OCI-LY1 (cell line): ENCODE results near the gene SLC9A7.

ENCODE experiments used
- H2AFZ ChIP-seq: fragments of 200-600 bp; sonication (generic), shearing (Covaris generic); 2 replicates; pipeline ENCODE4 v1.6.0; 2014; ENCODE audit warnings: antibody characterized with exemption, mild to moderate bottlenecking, low read length
- H3F3A ChIP-seq: fragments of 200-600 bp; sonication (generic), shearing (Covaris generic); 2 replicates; pipeline ENCODE4 v1.6.0; 2014; ENCODE audit warnings: mild to moderate bottlenecking, antibody characterized with exemption, low read length, moderate library complexity; ENCODE audit not compliant: insufficient read depth
- H3K27ac ChIP-seq: fragments of 200-600 bp; sonication (generic); 2 replicates; pipeline ENCODE4 v1.5.1; 2014; ENCODE audit warnings: low read length, mixed run types, mild to moderate bottlenecking, low read depth; ENCODE audit not compliant: poor library complexity, severe bottlenecking
- H3K27me3 ChIP-seq: fragments of 200-600 bp; sonication (generic); 2 replicates; pipeline ENCODE4 v1.6.0; 2014; ENCODE audit warnings: antibody characterized with exemption, mild to moderate bottlenecking, low read length, moderate library complexity; ENCODE audit not compliant: insufficient read depth
- H3K36me3 ChIP-seq: fragments of 200-600 bp; sonication (generic); 2 replicates; pipeline ENCODE4 v1.6.1; 2014; ENCODE audit warnings: mild to moderate bottlenecking, antibody characterized with exemption, low read length, moderate library complexity, mixed read lengths; ENCODE audit not compliant: insufficient read depth
- H3K4me1 ChIP-seq: fragments of 200-600 bp; sonication (generic); 2 replicates; pipeline ENCODE4 v1.5.1; 2014; ENCODE audit warnings: mild to moderate bottlenecking, low read length, moderate library complexity; ENCODE audit not compliant: insufficient read depth, severe bottlenecking
- H3K4me2 ChIP-seq: fragments of 200-600 bp; sonication (generic), shearing (Covaris generic); 2 replicates; pipeline ENCODE4 v1.6.1; 2014; ENCODE audit warnings: low read length
- H3K4me3 ChIP-seq: fragments of 200-600 bp; sonication (generic); 2 replicates; pipeline ENCODE4 v1.5.1; 2014; ENCODE audit warnings: low read length, low read depth, mild to moderate bottlenecking, mixed read lengths; ENCODE audit not compliant: poor library complexity, severe bottlenecking
- H3K79me2 ChIP-seq: fragments of 200-600 bp; shearing (Covaris generic); 2 replicates; pipeline ENCODE4 v1.6.1; 2016; ENCODE audit warnings: mixed run types, low read length, mixed read lengths; ENCODE audit not compliant: insufficient read depth
- H3K9ac ChIP-seq: fragments of 200-600 bp; sonication (generic), shearing (Covaris generic); 2 replicates; pipeline ENCODE4 v1.6.1; 2014; ENCODE audit warnings: mild to moderate bottlenecking, low read length, mixed read lengths
- H3K9me2 ChIP-seq: fragments of 200-600 bp; sonication (generic), shearing (Covaris generic); 2 replicates; pipeline ENCODE4 v1.6.1; 2014; ENCODE audit warnings: low read depth, mild to moderate bottlenecking, low read length, mixed read lengths
- H3K9me3 ChIP-seq: fragments of 200-600 bp; shearing (Covaris generic); 2 replicates; pipeline ENCODE4 v1.6.1; 2014; ENCODE audit warnings: low read length, mixed read lengths
- H4K20me1 ChIP-seq: fragments of 200-600 bp; sonication (generic), shearing (Covaris generic); 2 replicates; pipeline ENCODE4 v1.6.0; 2016; ENCODE audit warnings: mild to moderate bottlenecking, low read length; ENCODE audit not compliant: insufficient read depth
- CTCF ChIP-seq: fragments of 200-600 bp; sonication (generic), shearing (Covaris generic); IDR thresholded peaks from 2 replicates; pipeline ENCODE4 v1.5.1; 2017; ENCODE audit warnings: mild to moderate bottlenecking, antibody characterized with exemption, low read length, moderate library complexity, mixed read lengths
- EZH2 ChIP-seq: fragments of 200-600 bp; sonication (generic), shearing (Covaris generic); IDR thresholded peaks from 2 replicates; pipeline ENCODE4 v1.8.0; 2017; ENCODE audit warnings: borderline replicate concordance, mixed run types, mild to moderate bottlenecking, antibody characterized with exemption, low read length, moderate library complexity, mixed read lengths

Gene SLC9A7

GRCh38 chrX:46628460-46629371 is 130.2 kb downstream of the SLC9A7 start:
- Histone ChIP-seq H3K9me2 (no peaks in the 10 kb centered on the region), H3K4me2 (no peak overlapping the region), H3K36me3 (peaks cover 42% of the 10 kb centered on the region; the same call in 1 of the 2 replicates), H3K27me3 (no peaks in the 10 kb centered on the region), H3K9ac (no peak overlapping the region), H2AFZ (no peak overlapping the region), H3K27ac (peak overlapping the region; percentile 40), H4K20me1 (no peaks in the 10 kb centered on the region), H3F3A (no peaks in the 10 kb centered on the region), H3K4me1 (no peaks in the 10 kb centered on the region), H3K9me3 (no peaks in the 10 kb centered on the region), H3K79me2 (no peaks in the 10 kb centered on the region), H3K4me3 (no peak overlapping the region)
- TF ChIP-seq CTCF (no peak), EZH2 (no peak)

GRCh38 chrX:46627711-46628419 is 131.1 kb downstream of the SLC9A7 start:
- no peaks in the 10 kb centered on the region for H3K4me1 ChIP-seq
- no peak overlapping the region for H2AFZ ChIP-seq
- H3K4me3 ChIP-seq: no peak overlapping the region
- no peaks in the 10 kb centered on the region for H4K20me1 ChIP-seq
- no peak overlapping the region for H3K4me2 ChIP-seq
- H3K9me3 ChIP-seq: no peaks in the 10 kb centered on the region
- no peak overlapping the region for H3K9ac ChIP-seq
- H3K27ac ChIP-seq: no peak overlapping the region
- no peaks in the 10 kb centered on the region for H3K79me2 ChIP-seq
- no peaks in the 10 kb centered on the region for H3K9me2 ChIP-seq
- TF ChIP-seq CTCF (no peak), EZH2 (no peak)
- H3F3A ChIP-seq: no peaks in the 10 kb centered on the region
- H3K27me3 ChIP-seq: no peaks in the 10 kb centered on the region
- peaks cover 42% of the 10 kb centered on the region; the same call in 1 of the 2 replicates for H3K36me3 ChIP-seq

- H3K79me2 ChIP-seq: no peaks in the 10 kb centered on the region
- H3K9me2 ChIP-seq: no peaks in the 10 kb centered on the region
- no peak for TF ChIP-seq CTCF
- no peak for TF ChIP-seq EZH2
- H3K9me3 ChIP-seq: no peaks in the 10 kb centered on the region
- H3K4me1 ChIP-seq: no peaks in the 10 kb centered on the region
- no peak overlapping the region for H3K27ac ChIP-seq
- no peak overlapping the region for H3K4me3 ChIP-seq
- no peak overlapping the region for H3K9ac ChIP-seq
- H3K36me3 ChIP-seq: peaks cover 42% of the 10 kb centered on the region; the same call in 1 of the 2 replicates
- H3F3A ChIP-seq: no peaks in the 10 kb centered on the region
- H3K4me2 ChIP-seq: no peak overlapping the region
- H3K27me3 ChIP-seq: no peaks in the 10 kb centered on the region
- H4K20me1 ChIP-seq: no peaks in the 10 kb centered on the region
- H2AFZ ChIP-seq: no peak overlapping the region
Measured at GRCh38 chrX:46627062-46627461, 131.9 kb downstream of the SLC9A7 start.
